T-cell (primary cell): ENCODE measurements around the gene PWWP2A. TPM values are rescaled to one million over a fixed set of nuclear protein-coding genes. Genes with fewer than 3 reads are reported as not detected.

ENCODE experiments used
- ATAC-seq, 4 experiments: fragments of 200-7000 bp in 3 of 4; fragments of 150-1000 bp in 1 of 4; cut with Tn5 transposase; replicated peaks in 1 of 4; 1 replicate in 3 of 4; 2 replicates in 1 of 4; pipeline ENCODE4 v1.10.0; 2021; ENCODE audit warnings: moderate library complexity in 3 of 4, mild to moderate bottlenecking in 2 of 4, moderate number of reproducible peaks in 1 of 4
- CTCF ChIA-PET, 2 donors: fragments of 300-600 bp; sonication (Branson Sonifier 250); formaldehyde crosslinking; loops; one replicate each; lab custom pipeline; 2022; ENCODE audit warnings: antibody characterized with exemption in 2 of 2; lab: Charles Lee
- POLR2A ChIA-PET, 2 donors: fragments of 300-600 bp; sonication (Branson Sonifier 250); formaldehyde crosslinking; loops; one replicate each; lab custom pipeline; 2022; ENCODE audit warnings: antibody characterized with exemption in 2 of 2; lab: Charles Lee
- DNase-seq, 35 experiments: peaks; one replicate each; pipeline versions ENCODE4 v3.0.0 to v3.0.0-alpha.2; 2013 to 2023
- H3K27ac ChIP-seq: one replicate; pipeline ENCODE4 v1.5.1; 2013; ENCODE audit warnings: low read length
- H3K27me3 ChIP-seq, 2 experiments: replicated peaks in 1 of 2; 1 replicate in 1 of 2; 2 replicates in 1 of 2; pipeline versions ENCODE4 v1.6.1 to v1.7.0; 2013; ENCODE audit warnings: low read length in 1 of 2, mixed read lengths in 1 of 2; ENCODE audit not compliant: control insufficient read depth in 2 of 2, insufficient read depth in 2 of 2; ENCODE audit errors: extremely low read depth in 1 of 2
- H3K36me3 ChIP-seq, 2 donors: 1 replicate in 1 of 2; 2 replicates in 1 of 2; pipeline versions ENCODE4 v1.6.1 to v1.7.0; 2013; ENCODE audit warnings: low read length in 1 of 2; ENCODE audit not compliant: control insufficient read depth in 2 of 2, insufficient read depth in 1 of 2; ENCODE audit errors: extremely low read depth in 1 of 2
- H3K4me1 ChIP-seq, 2 experiments: 1 replicate in 1 of 2; 2 replicates in 1 of 2; pipeline versions ENCODE4 v1.6.1 to v1.7.0; 2013; ENCODE audit warnings: low read length in 2 of 2, mixed read lengths in 1 of 2; ENCODE audit not compliant: insufficient read depth in 2 of 2, control insufficient read depth in 1 of 2; ENCODE audit errors: extremely low read depth in 1 of 2
- H3K4me3 ChIP-seq, 2 donors: 1 replicate in 1 of 2; 2 replicates in 1 of 2; pipeline versions ENCODE4 v1.5.1 to v1.7.0; 2013; ENCODE audit warnings: mild to moderate bottlenecking in 2 of 2, low read length in 1 of 2, moderate library complexity in 1 of 2; ENCODE audit not compliant: control insufficient read depth in 1 of 2; ENCODE audit errors: extremely low read depth in 1 of 2
- H3K9me3 ChIP-seq: 2 replicates; pipeline ENCODE4 v1.7.0; 2013
- H3K27ac Mint-ChIP-seq, 2 donors: one replicate each; pipeline ENCODE4 v1.8.0; 2020 to 2021; ENCODE audit warnings: mild to moderate bottlenecking in 2 of 2, mixed read lengths in 2 of 2
- H3K27me3 Mint-ChIP-seq, 2 donors: one replicate each; pipeline ENCODE4 v1.8.0; 2021 to 2022; ENCODE audit warnings: mixed read lengths in 2 of 2
- H3K36me3 Mint-ChIP-seq: one replicate; pipeline ENCODE4 v1.8.0; 2021; ENCODE audit warnings: mixed read lengths
- H3K4me1 Mint-ChIP-seq, 3 donors: one replicate each; pipeline ENCODE4 v1.8.0; 2020 to 2022; ENCODE audit warnings: mixed read lengths in 3 of 3, mild to moderate bottlenecking in 1 of 3
- H3K4me3 Mint-ChIP-seq, 3 donors: one replicate each; pipeline ENCODE4 v1.8.0; 2020 to 2022; ENCODE audit warnings: mild to moderate bottlenecking in 3 of 3, mixed read lengths in 3 of 3, moderate library complexity in 3 of 3
- H3K9me3 Mint-ChIP-seq, 3 donors: one replicate each; pipeline ENCODE4 v1.8.0; 2020 to 2022; ENCODE audit warnings: mixed read lengths in 3 of 3
- WGBS: methylation state at CpG from one replicate; pipeline ENCODE4 v1.1.5; 2013; ENCODE audit warnings: missing lambda C conversion rate; ENCODE audit not compliant: insufficient coverage; 5-methylcytosine and 5-hydroxymethylcytosine counted together
- total RNA-seq, 35 experiments: library from RNA in 6 of 35; stranded (reverse) in 6 of 35; fragments of 120-200 nt in 1 of 35; gene quantifications; one replicate each; pipeline versions ENCODE4 v1.2.1 to v1.2.4 and lab custom pipeline; 2013 to 2026

The PWWP2A gene
- total RNA-seq, 5 donors from 2014 or later (not counting 1 experiment from before 2014, with no cell fraction given): 25.1 to 39.8 (median 36.0) TPM

DNA sequence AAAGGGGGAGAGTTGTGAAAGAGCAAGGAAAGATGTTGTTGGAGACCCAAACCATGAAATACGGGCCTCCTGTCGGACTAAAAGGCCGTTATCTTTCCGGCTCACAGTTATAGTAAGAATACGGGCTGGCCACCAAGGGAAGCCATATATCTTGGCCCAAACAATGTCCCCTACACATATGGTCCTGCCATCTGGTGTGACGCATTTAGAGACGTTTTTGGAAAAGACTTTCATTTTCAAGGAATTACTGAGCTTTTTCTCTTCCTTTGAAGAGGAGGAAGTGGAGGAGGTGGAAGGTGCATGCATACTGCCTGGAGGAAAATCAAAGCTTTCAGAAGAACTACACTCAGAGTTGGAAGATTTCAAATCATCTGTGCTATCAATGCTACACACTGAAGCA lies 26.7 kb downstream of the PWWP2A start:
- Mint-ChIP-seq H3K27ac (no peak overlapping the region), H3K27me3 (no peaks in the 10 kb centered on the region), H3K4me1 (peaks cover 7 to 12% (median 7%) of the 10 kb centered on the region in 3 donors), H3K36me3 (peaks cover 42% of the 10 kb centered on the region), H3K9me3 (no peaks in the 10 kb centered on the region), H3K4me3 (no peak overlapping the region)
- Histone ChIP-seq H3K4me3 (no peak overlapping the region), H3K9me3 (no peaks in the 10 kb centered on the region), H3K27me3 (no peaks in the 10 kb centered on the region), H3K27ac (no peak overlapping the region), H3K4me1 (no peaks in the 10 kb centered on the region), H3K36me3 (peaks cover 12 to 20% of the 10 kb centered on the region in 2 donors)
- WGBS: 100% methylated on average over 5 of the region's 7 CpGs
- ChIA-PET POLR2A (no interaction called here), CTCF (interaction anchor here (0.6 to 0.9 kb wide), 2 partner anchors 26 to 1932 kb away, joined by 3 to 6 read pairs; partner anchors contain the start of gene PWWP2A (in 1 of the 2))
- DNase-seq (no peak), ATAC-seq (no peak)

DNA sequence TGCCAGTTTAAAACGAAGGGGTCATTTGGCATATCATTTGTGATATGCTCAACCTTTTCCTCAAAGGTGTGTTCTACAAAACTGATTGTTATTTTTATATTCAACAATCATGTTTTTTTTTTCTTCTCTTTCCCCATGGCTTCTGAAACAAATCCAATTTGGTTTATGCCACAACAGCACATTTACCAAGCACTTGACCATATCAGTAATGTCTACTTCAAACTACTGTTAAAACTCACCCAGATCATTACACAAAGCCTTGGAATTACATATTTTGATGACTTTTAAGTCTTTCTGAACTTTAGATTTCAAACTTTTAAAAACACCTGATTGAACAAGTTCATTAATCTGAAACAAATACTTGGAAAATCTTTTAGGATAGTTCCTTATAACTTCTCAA lies 29.2 kb downstream of the PWWP2A start:
- POLR2A ChIA-PET: no interaction called here

DNA sequence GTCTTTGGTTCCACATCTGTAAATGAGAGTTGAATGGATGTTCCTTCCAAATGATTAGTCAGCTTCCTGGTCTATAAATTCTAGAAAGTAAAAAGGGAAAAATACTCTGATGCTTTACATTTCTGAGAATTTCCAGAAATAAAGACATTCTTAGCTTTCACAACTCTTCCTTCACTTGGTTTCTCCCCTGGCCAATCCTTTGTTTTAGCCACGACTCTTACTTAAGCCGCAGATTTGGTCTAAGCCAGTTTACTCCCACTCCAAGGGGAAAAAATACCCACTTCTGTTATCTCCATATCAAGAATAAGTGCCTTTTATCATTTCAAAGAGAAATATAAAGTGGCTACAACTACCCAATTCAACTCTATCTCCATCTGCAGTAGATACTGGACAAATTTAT lies 29.7 kb downstream of the PWWP2A start:
- Mint-ChIP-seq H3K27me3 (no peaks in the 10 kb centered on the region), H3K36me3 (peaks cover 36% of the 10 kb centered on the region)

More for the DNA sequence above, 29.2 kb downstream of the PWWP2A start:
- ATAC-seq: no peak
- no peaks in the 10 kb centered on the region for H3K9me3 Mint-ChIP-seq
- peaks cover 7 to 10% (median 7%) of the 10 kb centered on the region in 3 donors for H3K4me1 Mint-ChIP-seq
- DNase-seq: no peak
- Histone ChIP-seq H3K27ac (no peak overlapping the region), H3K36me3 (peaks cover 12 to 18% of the 10 kb centered on the region in 2 donors), H3K4me1 (no peaks in the 10 kb centered on the region), H3K4me3 (no peak overlapping the region), H3K9me3 (no peaks in the 10 kb centered on the region), H3K27me3 (no peaks in the 10 kb centered on the region)
- peaks cover 37% of the 10 kb centered on the region for H3K36me3 Mint-ChIP-seq
- H3K27me3 Mint-ChIP-seq: no peaks in the 10 kb centered on the region
- no CpG with 5 or more reads among the region's 1 CpG for WGBS
- H3K27ac Mint-ChIP-seq: no peak overlapping the region
- CTCF ChIA-PET: no interaction called here
- no peak overlapping the region for H3K4me3 Mint-ChIP-seq

DNA sequence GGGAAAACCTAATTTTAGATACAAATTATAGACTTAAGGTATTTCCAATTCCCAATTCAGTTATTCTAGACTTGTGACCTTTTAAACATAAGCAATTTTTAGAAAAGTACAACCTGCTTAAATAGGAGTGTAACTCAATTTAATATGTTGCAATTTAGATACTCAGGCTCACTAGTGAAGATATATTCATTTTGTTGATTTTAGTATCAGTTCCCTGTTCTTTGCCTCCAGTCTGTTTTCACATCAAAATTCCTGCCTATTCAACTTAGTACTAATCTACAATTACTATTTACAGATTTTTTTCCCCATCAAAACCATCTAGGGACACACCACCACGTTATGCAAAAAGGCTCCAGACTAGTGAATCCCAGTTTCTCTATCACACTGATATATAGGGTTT lies 30.4 kb downstream of the PWWP2A start:
- WGBS: no CpG with 5 or more reads among the region's 1 CpG
- Histone ChIP-seq H3K27me3 (no peaks in the 10 kb centered on the region), H3K36me3 (peaks cover 12 to 17% of the 10 kb centered on the region in 2 donors), H3K4me3 (no peak overlapping the region), H3K9me3 (no peaks in the 10 kb centered on the region), H3K27ac (no peak overlapping the region), H3K4me1 (no peaks in the 10 kb centered on the region)
- ATAC-seq (no peak), DNase-seq (no peak)
- ChIA-PET CTCF (no interaction called here), POLR2A (no interaction called here)
- Mint-ChIP-seq H3K4me3 (no peak overlapping the region), H3K27me3 (no peaks in the 10 kb centered on the region), H3K36me3 (peaks cover 29% of the 10 kb centered on the region), H3K27ac (no peak overlapping the region), H3K9me3 (no peaks in the 10 kb centered on the region), H3K4me1 (peaks cover 0 to 8% (median 7%) of the 10 kb centered on the region in 3 donors)

More for the DNA sequence above, 29.7 kb downstream of the PWWP2A start:
- Mint-ChIP-seq H3K4me3 (no peak overlapping the region), H3K9me3 (no peaks in the 10 kb centered on the region), H3K4me1 (peaks cover 6 to 10% (median 7%) of the 10 kb centered on the region in 3 donors), H3K27ac (no peak overlapping the region)
- Histone ChIP-seq H3K4me1 (no peaks in the 10 kb centered on the region), H3K27ac (no peak overlapping the region), H3K4me3 (no peak overlapping the region), H3K27me3 (no peaks in the 10 kb centered on the region), H3K36me3 (peaks cover 12 to 18% of the 10 kb centered on the region in 2 donors), H3K9me3 (no peaks in the 10 kb centered on the region)
- ATAC-seq: no peak
- no peak for DNase-seq
- WGBS: no CpG with 5 or more reads among the region's 2 CpGs
- POLR2A ChIA-PET: no interaction called here
- CTCF ChIA-PET: no interaction called here

DNA sequence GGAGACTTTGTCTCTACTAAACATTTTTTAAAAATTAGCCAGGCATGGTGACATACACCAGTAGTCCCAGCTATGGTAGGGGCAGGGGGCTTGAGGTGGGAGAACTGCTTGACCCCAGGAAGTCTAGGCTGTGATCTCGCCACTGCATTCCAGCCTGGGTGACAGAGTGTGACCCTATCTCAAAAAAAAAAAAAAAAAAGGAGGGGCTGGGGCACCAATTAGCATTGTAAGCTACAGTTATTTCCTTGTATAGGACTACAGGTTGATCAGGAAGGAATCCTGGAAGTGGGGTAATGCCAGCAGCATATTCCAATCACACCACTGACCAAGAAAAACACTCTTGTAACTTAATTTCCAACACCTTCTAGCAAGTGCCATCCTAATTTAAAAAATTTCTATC lies 32.1 kb downstream of the PWWP2A start:
- ATAC-seq (no peak), DNase-seq (no peak)
- ChIA-PET CTCF (no interaction called here), POLR2A (no interaction called here)
- no peak overlapping the region for H3K27ac ChIP-seq
- H3K4me3 Mint-ChIP-seq: no peak overlapping the region
- H3K27me3 ChIP-seq: no peaks in the 10 kb centered on the region
- H3K27me3 Mint-ChIP-seq: no peaks in the 10 kb centered on the region
- H3K4me1 Mint-ChIP-seq: peaks cover 0 to 7% (median 2%) of the 10 kb centered on the region in 3 donors
- no peak overlapping the region for H3K4me3 ChIP-seq
- H3K36me3 Mint-ChIP-seq: peaks cover 14% of the 10 kb centered on the region
- H3K9me3 Mint-ChIP-seq: no peaks in the 10 kb centered on the region
- no CpG with 5 or more reads among the region's 1 CpG for WGBS
- H3K4me1 ChIP-seq: no peaks in the 10 kb centered on the region
- no peak overlapping the region for H3K27ac Mint-ChIP-seq
- H3K9me3 ChIP-seq: no peaks in the 10 kb centered on the region
- peaks cover under 1 to 6% of the 10 kb centered on the region in 2 donors for H3K36me3 ChIP-seq

- H3K4me1 ChIP-seq: no peaks in the 10 kb centered on the region
- H3K36me3 ChIP-seq: peaks cover 0 to 2% of the 10 kb centered on the region in 2 donors
- H3K27ac ChIP-seq: no peak overlapping the region
- ChIA-PET POLR2A (no interaction called here), CTCF (interaction anchor here in 1 of 2 donors (0.5 kb wide), 1 partner anchor 11 kb away, joined by 3 read pairs; no protein-coding TSS in a partner anchor)
- no peaks in the 10 kb centered on the region for H3K9me3 Mint-ChIP-seq
- no peaks in the 10 kb centered on the region for H3K27me3 ChIP-seq
- no peak overlapping the region for H3K4me3 Mint-ChIP-seq
- H3K9me3 ChIP-seq: no peaks in the 10 kb centered on the region
- H3K4me3 ChIP-seq: no peak overlapping the region
- DNase-seq: no peak
- H3K27me3 Mint-ChIP-seq: no peaks in the 10 kb centered on the region
- no peak overlapping the region for H3K27ac Mint-ChIP-seq
- no peak for ATAC-seq
- peaks cover 13% of the 10 kb centered on the region for H3K36me3 Mint-ChIP-seq
- no CpG with 5 or more reads among the region's 1 CpG for WGBS
- peaks cover 0 to 1% (median 0%) of the 10 kb centered on the region in 3 donors for H3K4me1 Mint-ChIP-seq
These were observed 35.1 kb downstream of the PWWP2A start for GRCh38 chr5:160084144-160084543.
